Measurements from ENCODE around the gene FNIP1. TPM values are rescaled to one million over a fixed set of nuclear protein-coding genes. Genes with fewer than 3 reads are reported as not detected.
"Not testable (repeated sequence)": the region's sequence is repeated elsewhere in the genome, so short reads cannot be mapped to it uniquely, and the experiment has no call there.

The FNIP1 gene
- total RNA-seq, 1 experiment from 2014 or later, result 59.4 TPM

DNA sequence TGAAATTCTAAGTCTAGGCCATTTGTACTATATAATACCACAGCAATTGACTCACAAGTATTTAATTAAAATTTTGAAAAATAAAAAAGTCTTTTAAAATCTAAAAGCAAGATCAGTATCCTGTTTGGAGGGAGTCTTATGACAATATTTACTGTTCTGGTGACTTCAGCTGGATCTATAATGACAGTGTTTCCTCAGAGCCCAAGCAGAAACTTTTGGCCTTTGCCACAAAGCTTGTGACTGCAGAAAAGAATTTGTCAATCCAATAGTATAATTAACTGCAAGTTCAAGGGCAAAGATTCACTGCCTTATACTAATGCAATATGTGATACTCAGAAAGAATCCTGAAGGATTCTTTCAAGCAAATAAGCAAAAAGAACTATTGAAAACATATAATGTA is 112.2 kb downstream of the FNIP1 start:
- no peak for DNase-seq (ENCODE audit: low spot score)

DNA sequence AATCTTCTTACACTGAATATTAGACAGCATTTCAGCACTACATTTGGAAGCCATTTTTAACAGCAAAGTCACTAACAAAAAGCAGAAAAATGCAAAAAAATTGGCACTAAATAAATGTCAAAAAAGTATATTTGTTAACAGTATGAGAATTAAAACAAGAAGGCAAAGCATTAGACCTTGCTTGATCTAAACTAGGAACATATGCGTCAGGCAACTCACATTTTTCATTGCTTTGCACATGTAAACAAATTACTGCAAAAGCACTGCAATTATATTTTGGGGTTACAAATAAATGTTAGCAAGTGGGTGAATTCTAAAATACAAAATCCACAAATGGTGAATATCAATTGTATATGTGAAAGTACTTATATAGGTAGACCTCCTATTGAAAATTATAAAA is 112.8 kb downstream of the FNIP1 start:
- DNase-seq (ENCODE audit: low spot score), result no peak

DNA sequence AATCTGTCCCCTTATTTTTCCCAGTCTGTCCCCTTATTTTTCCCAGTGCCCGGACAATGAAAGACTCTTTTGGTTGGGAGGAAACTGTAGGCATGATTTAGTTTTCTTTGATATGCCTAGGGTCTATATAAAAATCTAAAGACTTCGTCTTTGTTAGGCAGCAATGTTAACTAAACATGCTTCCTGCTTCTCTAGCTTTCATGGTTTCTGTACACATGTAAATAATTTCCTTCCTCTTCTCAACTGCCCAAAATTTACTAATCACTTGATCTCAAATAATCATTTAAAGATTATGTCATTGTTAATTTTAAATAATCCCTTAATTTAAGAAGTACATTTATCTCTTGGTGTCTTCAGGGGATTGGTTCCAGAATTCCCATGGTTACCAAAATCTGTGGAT is 114.0 kb downstream of the FNIP1 start:
- no peak for DNase-seq (ENCODE audit: low spot score)

DNA sequence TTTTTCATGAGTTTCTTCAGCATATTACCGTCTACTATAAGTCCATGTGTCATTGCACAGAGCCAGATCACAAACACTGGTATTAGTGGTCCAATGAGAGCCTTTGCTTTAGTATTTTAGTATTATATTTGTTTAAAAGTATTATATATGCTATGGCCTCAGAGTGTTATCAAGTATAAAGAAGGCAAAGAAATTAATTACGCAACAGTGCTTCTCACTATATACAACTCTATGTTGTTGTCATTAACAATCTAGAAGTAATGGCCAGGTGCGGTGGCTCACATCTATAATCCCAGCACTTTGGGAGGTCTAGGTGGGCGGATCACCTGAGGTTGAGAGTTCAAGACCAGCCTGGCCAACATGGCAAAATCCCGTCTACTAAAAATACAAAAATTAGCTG is 114.6 kb downstream of the FNIP1 start:
- DNase-seq (ENCODE audit: low spot score), result no peak

- DNase-seq (ENCODE audit: low spot score), result peak; percentile 74
Observed at GRCh38 chr5:131679911-131680310, 116.9 kb downstream of the FNIP1 start.

- not testable (repeated sequence) for DNase-seq (ENCODE audit: low spot score)
Observed at GRCh38 chr5:131678273-131678672, 118.5 kb downstream of the FNIP1 start.

- DNase-seq (ENCODE audit: low spot score), result no peak
Observed at GRCh38 chr5:131677115-131677514, 119.7 kb downstream of the FNIP1 start.

- no peak for DNase-seq (ENCODE audit: low spot score)
Observed at GRCh38 chr5:131672776-131673175, 124.0 kb downstream of the FNIP1 start.

GRCh38 chr5:131671994-131672655 is 124.7 kb downstream of the FNIP1 start:
- peak; percentile 41 for DNase-seq (ENCODE audit: low spot score)

DNA sequence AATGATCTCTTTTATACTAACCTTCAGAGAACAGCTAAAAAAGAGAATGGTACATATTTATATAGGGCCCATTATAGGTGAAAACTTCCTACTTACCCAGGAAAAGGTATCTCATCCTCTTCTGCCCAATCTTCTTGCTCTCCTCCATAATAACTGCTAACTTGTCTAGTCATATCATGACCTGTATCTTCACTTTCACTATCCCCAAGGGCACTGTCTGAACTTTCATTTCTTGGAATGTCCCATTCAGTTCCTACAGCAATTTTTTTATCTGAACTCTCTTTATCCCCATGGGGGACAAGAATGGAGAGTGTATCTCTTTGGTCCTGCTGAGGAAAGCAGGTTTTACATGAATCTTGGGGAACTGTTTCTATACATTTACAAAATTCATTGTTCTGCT is 125.4 kb downstream of the FNIP1 start:
- no peak for DNase-seq (ENCODE audit: low spot score)

DNA sequence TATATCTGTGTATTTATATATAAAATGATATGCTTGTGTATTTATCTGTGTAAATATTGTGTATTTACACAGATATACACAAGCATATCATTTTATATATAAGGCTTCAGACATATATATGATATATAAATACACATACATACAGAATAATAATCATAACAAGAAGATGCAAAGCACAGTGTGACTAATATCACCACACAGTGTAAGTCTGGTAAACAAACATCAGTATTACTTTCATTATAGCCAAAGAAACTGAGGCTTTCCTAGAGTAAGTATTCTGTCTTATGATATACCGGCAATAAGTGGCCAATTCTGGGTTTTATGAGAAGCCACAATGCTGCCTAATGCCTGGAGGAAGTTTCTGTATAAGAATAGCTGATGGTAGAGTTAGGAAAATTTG is 131.9 kb downstream of the FNIP1 start:
- DNase-seq (ENCODE audit: low spot score), result no peak

- DNase-seq (ENCODE audit: low spot score), result peak; percentile 26
Observed at GRCh38 chr5:131661933-131662332, 134.9 kb downstream of the FNIP1 start.

- DNase-seq (ENCODE audit: low spot score), result no peak
Observed at GRCh38 chr5:131659841-131660240, 137.0 kb downstream of the FNIP1 start.

- no peak for DNase-seq (ENCODE audit: low spot score)
Observed at GRCh38 chr5:131659290-131659689, 137.5 kb downstream of the FNIP1 start.

GRCh38 chr5:131654776-131655175 is 142.0 kb downstream of the FNIP1 start:
- no peak for DNase-seq (ENCODE audit: low spot score)

- DNase-seq (ENCODE audit: low spot score), result no peak
Observed at GRCh38 chr5:131654309-131654708, 142.5 kb downstream of the FNIP1 start.

DNA sequence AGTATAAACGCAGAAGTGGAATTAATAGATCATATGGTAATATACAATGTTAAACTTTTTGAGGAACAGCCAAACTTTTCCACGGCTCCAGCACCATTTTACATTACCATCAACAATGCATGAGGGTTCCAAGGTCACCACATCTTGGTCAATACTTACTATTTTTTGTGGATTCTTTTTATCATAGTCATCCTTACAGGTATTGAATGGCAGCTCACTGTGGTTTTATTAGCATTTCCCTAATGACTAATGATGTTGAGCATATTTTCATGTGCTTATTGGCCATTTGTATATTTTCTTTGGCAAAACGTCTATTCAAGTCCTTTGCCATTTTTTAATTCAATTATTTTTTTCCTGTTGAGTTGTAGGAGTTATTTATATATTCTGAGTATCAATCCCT is 147.7 kb downstream of the FNIP1 start:
- no peak for DNase-seq (ENCODE audit: low spot score)

GRCh38 chr5:131647048-131647769 is 149.6 kb downstream of the FNIP1 start:
- no peak for DNase-seq (ENCODE audit: low spot score)

DNA sequence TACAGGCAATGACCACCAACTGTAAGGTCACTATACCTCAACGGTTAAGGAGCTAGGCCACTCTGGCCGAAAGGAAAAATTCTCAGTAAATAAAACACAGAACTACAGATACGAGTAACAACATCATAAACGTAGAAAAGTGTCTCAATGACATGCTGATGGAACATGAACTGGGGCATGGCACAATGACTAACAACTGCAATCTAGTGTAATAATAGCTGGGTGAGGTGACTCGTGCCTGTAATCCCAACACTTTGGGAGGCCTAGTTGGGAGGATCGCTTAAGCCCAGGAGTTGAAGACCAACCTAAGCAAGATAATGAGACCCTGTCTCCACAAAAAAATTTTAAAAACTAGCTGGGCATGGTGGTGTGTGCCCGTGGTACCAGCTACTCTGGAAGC is 152.0 kb downstream of the FNIP1 start:
- no peak for DNase-seq (ENCODE audit: low spot score)

DNA sequence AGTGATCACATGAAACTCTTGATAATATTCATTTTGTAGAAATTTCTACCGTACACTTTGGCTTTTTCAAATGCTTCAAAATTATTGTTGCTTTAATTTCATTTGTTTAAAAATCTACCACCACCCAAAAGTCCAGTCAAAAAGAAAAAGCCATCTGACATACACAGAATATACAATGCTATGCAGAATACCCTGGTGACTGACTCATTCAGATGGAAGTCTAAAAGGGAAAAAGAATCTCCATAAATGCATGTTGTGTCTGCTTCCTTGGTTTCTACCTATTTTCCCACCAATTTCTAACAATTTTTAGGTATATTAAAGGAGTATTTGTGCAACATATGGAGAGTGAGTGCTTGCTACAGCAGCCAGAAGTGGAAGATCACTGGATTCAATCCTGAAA is 152.4 kb downstream of the FNIP1 start:
- no peak for DNase-seq (ENCODE audit: low spot score)

DNA sequence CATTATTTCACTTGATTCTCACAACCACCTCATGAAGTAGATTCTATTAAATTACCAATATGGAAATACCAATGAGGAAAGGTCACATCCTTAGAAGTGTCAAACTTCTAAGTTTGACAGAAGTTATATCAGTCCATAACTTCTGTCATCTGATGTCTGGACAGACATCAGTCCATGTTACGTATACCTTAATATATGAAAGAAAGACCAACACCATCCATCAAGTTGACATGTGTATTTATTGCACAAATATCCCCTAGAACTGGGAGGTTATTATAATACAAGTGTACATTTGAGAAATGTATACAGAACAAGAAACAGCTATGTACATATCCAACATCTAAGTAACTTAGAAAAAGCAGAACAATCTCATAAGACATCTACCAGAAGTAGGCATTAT is 155.3 kb downstream of the FNIP1 start:
- no peak for DNase-seq (ENCODE audit: low spot score)

DNA sequence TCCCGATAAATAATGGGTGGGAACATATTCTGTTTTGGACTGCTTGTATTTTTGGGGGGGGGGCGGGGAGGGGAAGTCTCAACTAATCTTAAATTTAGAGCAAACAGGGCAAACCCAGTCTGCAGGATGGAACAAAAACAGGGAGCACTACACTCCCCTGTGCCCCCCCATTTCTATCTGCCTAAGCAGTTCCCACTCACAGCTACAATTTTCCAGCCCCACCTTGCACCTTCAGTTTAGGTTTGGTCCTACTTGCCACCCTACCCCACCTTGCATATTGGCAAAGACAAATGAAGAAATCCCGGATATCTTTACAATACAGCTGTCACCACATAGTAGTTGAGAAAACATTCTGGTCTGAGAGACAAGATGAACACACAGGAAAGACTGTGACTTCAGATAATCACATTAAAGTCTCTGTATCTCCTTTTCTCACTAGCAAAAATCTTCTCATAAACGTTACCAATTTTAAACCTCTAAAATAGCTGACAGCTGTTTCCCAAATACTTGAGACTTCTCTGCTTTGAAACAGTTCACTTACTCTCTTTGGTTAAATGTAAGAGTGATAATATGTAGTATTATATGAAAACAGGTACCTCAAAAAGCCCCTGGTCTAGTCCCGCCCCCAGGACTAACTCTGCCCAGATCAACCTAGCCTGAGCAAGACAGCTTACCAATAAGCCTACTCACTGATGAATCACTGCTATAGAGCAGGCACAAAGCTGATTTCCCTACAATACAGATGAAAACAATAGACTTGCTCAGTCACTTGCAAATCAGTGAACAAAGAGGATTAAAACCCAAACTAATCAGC is 156.6 kb downstream of the FNIP1 start:
- peak; percentile 14 for DNase-seq (ENCODE audit: low spot score)

GRCh38 chr5:131639148-131639547 is 157.7 kb downstream of the FNIP1 start:
- DNase-seq (ENCODE audit: low spot score), result no peak
